Colonic mucosa (tissue), 4 donors: Measurements from ENCODE around the gene NTN1. TPM values are rescaled to one million over a fixed set of nuclear protein-coding genes. Genes with fewer than 3 reads are reported as not detected.

Source experiments
- DNase-seq: peaks from one replicate; pipeline ENCODE4 v3.0.0-alpha.2; 2020
- H3K27ac ChIP-seq: fragments of 200-600 bp; one replicate; pipeline ENCODE4 v1.8.0; 2021
- H3K27me3 ChIP-seq: fragments of 200-600 bp; one replicate; pipeline ENCODE4 v1.8.0; 2021
- H3K36me3 ChIP-seq: fragments of 200-600 bp; one replicate; pipeline ENCODE4 v1.8.0; 2021
- H3K4me1 ChIP-seq: fragments of 200-600 bp; one replicate; pipeline ENCODE4 v1.8.0; 2021; ENCODE audit warnings: mild to moderate bottlenecking
- H3K4me3 ChIP-seq: fragments of 200-600 bp; one replicate; pipeline ENCODE4 v1.8.0; 2021
- H3K9ac ChIP-seq, 2 donors: one replicate each; pipeline ENCODE4 v1.7.0; 2013; ENCODE audit warnings: control low read depth in 2 of 2, low read depth in 2 of 2, low read length in 2 of 2
- H3K9me3 ChIP-seq: fragments of 200-600 bp; one replicate; pipeline ENCODE4 v1.8.0; 2021
- CTCF ChIP-seq: fragments of 200-600 bp; IDR thresholded peaks from one replicate; pipeline ENCODE4 v1.8.0; 2022; ENCODE audit warnings: antibody characterized with exemption, mild to moderate bottlenecking
- intact Hi-C: fragments of 100-400 bp; cut with DNase I; formaldehyde crosslinking; loops from one replicate; pipeline ENCODE4 v1.14.1; 2022
- total RNA-seq, 2 donors: library from RNA; stranded (reverse); fragmentation: NEBNext Ultra II Directional in 1 of 2; extraction: Animal tissue kit (Norgen Biotek cat#: 25700) in 1 of 2; gene quantifications; one replicate each; pipeline ENCODE4 v1.2.1, GENCODE V29; 2021
- donor health status: healthy.
- donor health status: DM: no; HTN: no; CAD: no.
- donor health status: DM: no; HTN: no; CAD: no.

NTN1 gene
- total RNA-seq, 2 donors from 2014 or later, result 2.1 to 5.5 TPM

- Histone ChIP-seq H3K4me3 (no peak overlapping the region), H3K36me3 (no peaks in the 10 kb centered on the region), H3K27ac (no peak overlapping the region), H3K4me1 (no peaks in the 10 kb centered on the region), H3K9me3 (no peaks in the 10 kb centered on the region), H3K27me3 (no peaks in the 10 kb centered on the region), H3K9ac (no peak overlapping the region)
- no peak for DNase-seq
- intact Hi-C loops, result no loop called here
- no peak for TF ChIP-seq CTCF
Measured at GRCh38 chr17:8995711-8996110, 25.6 kb upstream of the NTN1 start.

GRCh38 chr17:8997994-8998628 lies 23.2 kb upstream of the NTN1 start:
- H3K9me3 ChIP-seq, result no peaks in the 10 kb centered on the region
- no peaks in the 10 kb centered on the region for H3K36me3 ChIP-seq
- peak; percentile 64 for DNase-seq
- H3K27me3 ChIP-seq, result peaks cover 14% of the 10 kb centered on the region
- H3K9ac ChIP-seq, result no peak overlapping the region
- H3K4me1 ChIP-seq, result no peaks in the 10 kb centered on the region
- intact Hi-C loops, result no loop called here
- H3K27ac ChIP-seq, result no peak overlapping the region
- peak; percentile 84 for TF ChIP-seq CTCF
- H3K4me3 ChIP-seq, result no peak overlapping the region

GRCh38 chr17:9001559-9001958 lies 19.8 kb upstream of the NTN1 start:
- Histone ChIP-seq H3K36me3 (no peaks in the 10 kb centered on the region), H3K27ac (no peak overlapping the region), H3K4me3 (no peak overlapping the region), H3K9me3 (no peaks in the 10 kb centered on the region), H3K27me3 (peaks cover 38% of the 10 kb centered on the region), H3K9ac (no peak overlapping the region), H3K4me1 (no peaks in the 10 kb centered on the region)
- intact Hi-C loops, result loop anchor here (10.0 kb wide), 1 partner anchor 153 kb away; no protein-coding TSS in a partner anchor
- no peak for TF ChIP-seq CTCF
- no peak for DNase-seq

GRCh38 chr17:9002227-9002605 lies 19.1 kb upstream of the NTN1 start:
- no peaks in the 10 kb centered on the region for H3K4me1 ChIP-seq
- no peak for TF ChIP-seq CTCF
- peaks cover 38% of the 10 kb centered on the region for H3K27me3 ChIP-seq
- no peak overlapping the region for H3K4me3 ChIP-seq
- no peak overlapping the region for H3K27ac ChIP-seq
- intact Hi-C loops, result loop anchor here (10.0 kb wide), 1 partner anchor 153 kb away; no protein-coding TSS in a partner anchor
- no peak for DNase-seq
- H3K9me3 ChIP-seq, result no peaks in the 10 kb centered on the region
- H3K9ac ChIP-seq, result no peak overlapping the region
- no peaks in the 10 kb centered on the region for H3K36me3 ChIP-seq

GRCh38 chr17:9002606-9003354 lies 18.5 kb upstream of the NTN1 start:
- Histone ChIP-seq H3K27me3 (peaks cover 38% of the 10 kb centered on the region), H3K9ac (no peak overlapping the region), H3K36me3 (no peaks in the 10 kb centered on the region), H3K9me3 (no peaks in the 10 kb centered on the region), H3K4me1 (no peaks in the 10 kb centered on the region), H3K27ac (no peak overlapping the region), H3K4me3 (peak overlapping the region; percentile 26)
- TF ChIP-seq CTCF, result no peak
- DNase-seq, result no peak
- intact Hi-C loops, result loop anchor here (10.0 kb wide), 1 partner anchor 152 kb away; no protein-coding TSS in a partner anchor
